IPS-11a (cell line): ENCODE results near the gene SIVA1.
A peak's percentile ranks its signal among the peaks of the same experiment; 100 is the strongest.

ENCODE experiments used
- H3K4me3 ChIP-seq: one replicate; pipeline ENCODE4 v1.5.1; 2013; ENCODE audit warnings: low read depth, low read length, control low read depth

The SIVA1 gene, protein sequence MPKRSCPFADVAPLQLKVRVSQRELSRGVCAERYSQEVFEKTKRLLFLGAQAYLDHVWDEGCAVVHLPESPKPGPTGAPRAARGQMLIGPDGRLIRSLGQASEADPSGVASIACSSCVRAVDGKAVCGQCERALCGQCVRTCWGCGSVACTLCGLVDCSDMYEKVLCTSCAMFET

DNA sequence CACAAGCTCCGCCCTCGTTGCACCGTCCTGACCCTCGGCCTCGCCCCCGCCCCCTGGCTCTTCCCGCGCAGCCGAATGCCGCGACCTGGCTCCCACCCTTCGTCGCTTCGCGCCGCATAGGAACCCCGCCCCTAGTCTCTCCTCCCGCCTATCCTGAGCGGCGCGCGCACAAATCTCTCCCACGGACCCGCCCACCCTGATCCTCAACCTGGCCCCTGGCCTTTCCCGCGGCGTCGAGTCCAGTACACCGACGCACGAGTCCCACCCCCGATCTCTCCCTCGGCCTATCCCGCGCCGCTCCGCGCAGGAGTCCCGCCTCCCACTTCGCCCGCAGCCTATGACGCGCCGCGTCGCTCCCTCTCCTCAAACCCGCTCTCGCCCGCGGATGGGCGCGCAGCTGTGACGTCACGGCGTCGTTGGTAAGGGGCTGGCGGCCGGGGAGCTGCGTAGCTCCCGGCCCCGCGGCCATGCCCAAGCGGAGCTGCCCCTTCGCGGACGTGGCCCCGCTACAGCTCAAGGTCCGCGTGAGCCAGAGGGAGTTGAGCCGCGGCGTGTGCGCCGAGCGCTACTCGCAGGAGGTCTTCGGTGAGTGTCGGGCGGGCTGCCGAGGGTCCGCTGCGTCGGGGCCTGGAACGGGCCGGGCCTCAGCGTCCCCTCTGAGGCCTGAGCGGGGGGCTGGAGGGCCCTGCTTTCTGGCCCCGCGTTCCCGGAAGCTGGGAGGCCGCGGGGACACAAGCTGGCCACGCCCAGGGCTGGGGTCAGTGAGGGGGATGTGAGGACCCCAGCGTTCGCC, at the start of gene SIVA1:
TSS of gene SIVA1 (plus strand) at position 413 of the 793 bp plus-strand sequence. CDS start at position 468, 55 bp downstream.
- H3K4me3 ChIP-seq = peak within 1 kb of the TSS; percentile 94

DNA sequence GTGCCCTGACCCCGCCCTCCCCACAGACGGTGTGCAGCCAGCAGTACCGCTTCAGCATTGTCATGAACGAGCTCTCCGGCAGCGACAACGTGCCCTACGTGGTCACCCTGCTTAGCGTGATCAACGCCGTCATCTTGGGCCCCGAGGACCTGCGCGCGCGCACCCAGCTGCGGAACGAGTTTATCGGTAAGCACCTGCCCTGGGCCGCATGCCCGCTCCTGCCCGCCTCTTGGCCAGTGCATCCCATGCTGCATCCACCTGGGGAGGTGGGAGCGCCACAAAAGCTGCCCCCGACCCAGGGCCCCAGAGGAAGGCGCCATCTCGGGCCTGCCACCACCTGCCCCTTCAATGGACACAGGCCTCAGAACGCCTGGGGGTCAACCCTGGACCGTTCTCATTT, 49.7 kb upstream of the SIVA1 start:
- no peak overlapping the region for H3K4me3 ChIP-seq

DNA sequence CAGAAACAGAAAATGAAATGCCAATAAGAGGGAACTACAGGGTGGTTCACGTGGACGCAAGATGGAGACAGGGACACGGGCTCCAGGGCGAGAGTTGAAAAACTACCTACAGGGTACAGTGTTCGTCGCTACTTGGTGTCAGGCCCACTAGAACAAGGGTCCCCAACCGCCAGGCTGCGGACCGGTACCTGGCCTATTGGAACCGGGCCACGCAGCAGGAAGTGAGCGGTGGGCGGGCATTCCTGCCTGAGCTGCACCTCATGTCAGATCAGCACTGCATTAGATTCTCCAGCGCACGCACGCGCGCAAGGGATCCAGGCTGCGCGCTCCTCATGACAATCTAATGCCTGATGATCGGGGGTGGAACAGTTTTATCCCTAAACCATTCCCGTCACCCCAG, 48.7 kb upstream of the SIVA1 start:
- no peak overlapping the region for H3K4me3 ChIP-seq

DNA sequence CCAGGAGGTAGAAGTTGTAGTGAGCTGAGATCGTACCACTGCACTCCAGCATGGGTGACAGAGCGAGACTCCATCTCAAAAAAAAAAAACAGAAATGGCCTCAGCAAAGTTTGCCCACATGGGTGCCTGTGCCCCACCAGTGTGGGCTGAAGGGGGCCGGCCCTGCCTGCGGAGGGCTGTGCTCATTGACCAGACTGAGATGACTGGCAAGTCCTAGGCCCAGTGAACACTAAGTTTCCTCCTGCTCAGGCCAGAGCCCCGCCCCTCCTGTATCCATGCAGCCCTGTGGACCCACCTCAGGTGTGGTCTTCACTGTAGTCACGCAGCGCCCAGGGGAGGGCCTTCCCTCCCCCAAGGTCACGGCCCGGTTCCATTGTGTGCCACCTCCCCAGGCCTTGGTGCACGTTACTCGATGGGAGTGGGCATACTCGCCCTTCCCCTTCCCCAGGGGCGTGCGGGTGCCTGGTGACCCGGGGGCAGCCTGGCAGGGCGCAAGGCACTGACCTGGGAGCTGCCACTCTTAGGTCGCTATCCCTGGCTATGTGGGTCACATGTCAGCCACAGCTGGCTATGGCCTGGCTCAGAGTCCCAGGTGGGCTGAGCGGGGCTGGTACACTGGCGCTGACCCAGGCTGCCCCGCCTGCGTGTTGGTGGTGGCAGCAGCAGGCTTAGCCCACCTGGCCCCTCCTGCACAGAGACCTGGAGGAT, 47.5 kb upstream of the SIVA1 start:
- H3K4me3 ChIP-seq = no peak overlapping the region

DNA sequence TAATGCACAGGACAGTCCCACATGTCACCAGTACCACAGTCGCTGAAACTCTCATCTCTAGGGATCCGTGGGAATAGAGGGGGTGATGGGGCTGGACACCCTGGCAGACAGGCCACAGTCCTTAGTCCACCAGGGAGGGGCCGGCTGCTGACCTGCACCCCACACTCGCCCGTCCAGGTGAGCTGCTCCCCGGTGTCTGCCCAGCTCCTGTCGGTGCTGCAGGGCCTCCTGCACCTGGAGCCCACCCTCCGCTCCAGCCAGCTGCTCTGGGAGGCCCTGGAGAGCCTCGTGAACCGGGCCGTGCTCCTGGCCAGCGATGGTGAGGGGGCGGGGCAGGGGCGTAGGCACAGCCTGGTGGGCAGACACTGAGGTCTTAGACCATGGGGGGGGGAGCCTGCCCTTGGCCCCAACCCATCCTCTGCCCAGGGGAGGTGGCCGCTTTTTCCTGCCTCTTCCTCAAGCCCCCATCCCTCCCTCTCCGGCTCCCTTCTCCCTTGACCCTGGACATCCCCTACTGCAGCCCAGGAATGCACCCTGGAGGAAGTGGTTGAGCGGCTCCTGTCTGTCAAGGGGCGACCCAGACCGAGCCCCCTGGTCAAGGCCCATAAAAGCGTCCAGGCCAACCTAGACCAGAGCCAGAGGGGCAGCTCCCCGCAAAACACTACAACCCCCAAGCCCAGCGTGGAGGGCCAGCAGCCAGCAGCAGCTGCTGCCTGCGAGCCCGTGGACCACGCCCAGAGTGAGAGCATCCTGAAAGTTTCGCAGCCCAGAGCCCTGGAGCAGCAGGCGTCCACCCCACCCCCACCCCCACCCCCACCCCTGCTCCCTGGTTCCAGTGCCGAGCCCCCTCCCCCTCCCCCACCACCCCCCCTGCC, 46.0 kb upstream of the SIVA1 start:
- no peak overlapping the region for H3K4me3 ChIP-seq

DNA sequence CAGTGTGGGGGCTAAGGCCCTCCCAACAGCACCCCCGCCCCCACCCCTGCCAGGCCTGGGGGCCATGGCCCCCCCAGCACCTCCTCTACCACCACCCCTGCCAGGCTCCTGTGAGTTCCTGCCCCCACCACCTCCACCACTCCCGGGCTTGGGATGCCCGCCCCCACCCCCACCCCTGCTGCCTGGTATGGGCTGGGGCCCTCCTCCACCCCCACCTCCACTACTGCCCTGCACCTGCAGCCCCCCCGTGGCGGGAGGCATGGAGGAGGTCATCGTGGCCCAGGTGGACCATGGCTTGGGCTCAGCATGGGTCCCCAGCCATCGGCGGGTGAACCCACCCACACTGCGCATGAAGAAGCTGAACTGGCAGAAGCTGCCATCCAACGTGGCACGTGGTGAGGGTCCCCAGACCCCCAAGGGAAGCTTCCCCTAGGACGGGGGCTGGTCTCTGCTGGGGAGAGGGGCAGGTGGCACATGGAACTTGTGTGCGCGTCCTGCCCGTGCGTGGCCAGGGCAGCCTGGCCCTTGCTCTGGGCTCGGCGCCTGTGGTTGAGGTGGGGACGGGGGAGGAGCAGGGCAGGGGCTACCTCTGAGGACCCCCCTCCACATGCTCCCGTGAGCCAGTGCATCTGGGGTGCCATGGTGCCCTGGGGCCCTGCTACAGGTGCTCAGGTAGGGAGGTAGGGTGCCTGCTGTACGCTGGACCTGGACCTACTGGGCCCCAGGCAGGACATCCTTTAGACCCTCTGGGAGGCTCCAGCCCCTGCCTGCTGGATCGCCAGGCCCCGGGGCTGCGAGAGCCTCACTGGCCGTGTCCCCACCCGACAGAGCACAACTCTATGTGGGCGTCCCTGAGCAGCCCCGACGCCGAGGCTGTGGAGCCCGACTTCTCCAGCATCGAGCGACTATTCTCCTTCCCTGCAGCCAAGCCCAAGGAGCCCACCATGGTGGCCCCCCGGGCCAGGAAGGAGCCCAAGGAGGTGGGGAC, 45.0 kb upstream of the SIVA1 start:
- no peak overlapping the region for H3K4me3 ChIP-seq

DNA sequence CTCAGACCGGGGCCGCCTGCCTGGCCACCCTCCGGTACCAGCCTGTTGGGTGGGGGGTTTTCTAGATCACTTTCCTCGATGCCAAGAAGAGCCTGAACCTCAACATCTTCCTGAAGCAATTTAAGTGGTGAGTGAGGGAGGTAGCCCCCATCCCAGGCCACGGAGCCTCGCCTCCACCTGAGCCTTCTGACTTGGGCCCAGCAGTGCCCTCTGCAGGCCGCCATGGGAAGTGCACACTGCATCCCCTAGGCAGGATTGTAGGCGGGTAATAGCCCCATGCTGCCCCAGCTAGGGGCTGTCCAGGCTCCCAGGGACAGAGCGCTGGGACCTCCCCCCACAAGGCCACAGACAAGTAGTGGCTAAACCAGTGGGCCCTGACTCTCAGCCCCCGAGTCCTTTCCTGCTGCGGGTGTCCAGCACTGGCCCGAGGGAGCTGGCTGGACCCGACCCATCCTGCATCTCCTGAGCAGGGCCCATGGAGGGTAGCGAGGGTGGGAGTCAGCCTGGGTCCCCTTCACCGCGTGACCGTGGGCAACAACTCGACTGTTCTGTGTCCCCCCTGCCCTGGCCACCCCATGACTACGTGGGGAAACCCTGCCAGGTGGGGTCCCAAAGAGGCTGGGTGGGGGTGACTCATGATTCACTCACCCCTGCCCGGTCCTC, 44.2 kb upstream of the SIVA1 start:
- H3K4me3 ChIP-seq = no peak overlapping the region

DNA sequence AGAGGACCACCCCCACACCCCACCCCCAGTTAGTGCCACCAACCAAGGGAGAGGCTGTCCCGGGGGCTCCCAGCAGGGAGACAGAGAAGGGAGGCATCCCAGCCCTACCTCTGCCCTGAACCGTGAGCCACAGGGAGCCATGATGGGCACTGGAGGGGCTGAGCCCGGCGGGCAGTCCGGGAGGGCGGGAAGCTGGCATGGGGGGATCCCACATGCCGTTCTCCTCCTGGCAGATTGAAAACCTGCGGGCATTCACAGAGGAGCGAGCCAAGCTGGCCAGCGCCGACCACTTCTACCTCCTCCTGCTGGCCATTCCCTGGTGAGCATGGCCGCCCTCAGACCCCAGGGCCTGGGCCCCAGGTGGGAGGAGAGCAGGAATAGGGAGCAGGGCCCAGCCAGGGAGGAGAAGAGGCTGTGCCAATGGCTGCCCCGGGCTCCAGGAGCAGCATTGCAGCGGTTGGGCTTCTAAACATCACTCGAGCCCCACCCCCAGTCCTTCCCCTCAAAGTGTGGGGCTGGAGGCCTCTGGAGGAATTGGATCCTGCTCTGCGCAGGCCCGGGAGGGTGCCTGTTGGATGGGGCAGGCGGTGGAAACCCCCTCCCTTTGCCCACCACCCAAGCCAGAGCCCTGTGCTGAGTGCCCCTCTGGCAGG, 43.4 kb upstream of the SIVA1 start:
- no peak overlapping the region for H3K4me3 ChIP-seq

DNA sequence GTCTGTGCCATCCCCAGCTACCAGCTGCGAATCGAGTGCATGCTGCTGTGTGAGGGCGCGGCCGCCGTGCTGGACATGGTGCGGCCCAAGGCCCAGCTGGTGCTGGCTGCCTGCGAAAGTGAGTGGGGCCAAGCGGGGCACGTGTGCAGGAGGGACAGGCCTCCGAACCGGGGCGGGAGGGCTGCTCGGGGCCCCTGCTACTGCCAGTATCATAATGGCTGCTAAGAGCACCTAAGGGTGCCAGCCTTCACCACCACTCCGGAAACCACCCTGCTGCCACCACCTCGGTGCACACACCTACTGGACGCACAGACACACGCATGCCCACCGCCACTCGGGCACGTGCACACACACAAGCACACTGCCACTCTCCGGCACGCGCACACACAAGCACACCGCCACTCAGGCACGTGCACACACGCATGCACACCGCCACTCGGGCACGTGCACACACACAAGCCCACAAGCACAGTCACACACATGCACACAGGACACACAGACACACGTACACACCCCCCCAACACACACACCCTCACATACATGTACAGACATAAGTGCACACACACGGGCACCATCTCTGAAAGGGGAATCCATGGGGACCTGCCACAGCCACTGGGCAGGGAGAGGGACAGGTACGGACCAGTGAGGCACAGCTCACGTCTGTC, 42.7 kb upstream of the SIVA1 start:
- no peak overlapping the region for H3K4me3 ChIP-seq

DNA sequence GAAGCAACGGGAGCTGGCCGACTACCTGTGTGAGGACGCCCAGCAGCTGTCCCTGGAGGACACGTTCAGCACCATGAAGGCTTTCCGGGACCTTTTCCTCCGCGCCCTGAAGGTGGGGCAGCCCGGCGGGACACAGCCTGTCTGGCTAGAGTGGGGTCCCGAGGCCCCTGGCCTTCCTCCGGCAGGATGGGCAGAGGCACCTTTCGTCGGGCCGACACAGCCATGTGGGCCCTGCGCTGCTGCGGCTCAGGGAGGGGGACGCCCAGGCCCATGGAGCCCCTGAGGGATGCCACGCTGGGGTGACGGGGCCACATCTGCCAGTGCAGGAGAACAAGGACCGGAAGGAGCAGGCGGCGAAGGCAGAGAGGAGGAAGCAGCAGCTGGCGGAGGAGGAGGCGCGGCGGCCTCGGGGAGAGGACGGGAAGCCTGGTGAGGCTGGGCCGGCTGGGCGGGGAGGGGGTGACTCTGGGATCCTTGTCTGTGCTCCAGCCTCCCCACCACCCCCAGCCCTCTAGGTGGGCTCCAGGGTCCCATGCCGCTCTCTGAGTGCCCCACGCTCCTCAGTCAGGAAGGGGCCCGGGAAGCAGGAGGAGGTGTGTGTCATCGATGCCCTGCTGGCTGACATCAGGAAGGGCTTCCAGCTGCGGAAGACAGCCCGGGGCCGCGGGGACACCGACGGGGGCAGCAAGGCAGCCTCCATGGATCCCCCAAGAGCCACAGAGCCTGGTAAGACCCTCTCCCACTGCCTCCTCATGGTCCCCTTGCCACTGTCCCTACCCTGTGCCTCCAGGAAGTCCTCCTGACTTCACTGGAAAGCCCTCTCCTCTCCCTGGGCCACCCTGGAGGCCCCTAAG, 39.8 kb upstream of the SIVA1 start:
- H3K4me3 ChIP-seq = no peak overlapping the region

DNA sequence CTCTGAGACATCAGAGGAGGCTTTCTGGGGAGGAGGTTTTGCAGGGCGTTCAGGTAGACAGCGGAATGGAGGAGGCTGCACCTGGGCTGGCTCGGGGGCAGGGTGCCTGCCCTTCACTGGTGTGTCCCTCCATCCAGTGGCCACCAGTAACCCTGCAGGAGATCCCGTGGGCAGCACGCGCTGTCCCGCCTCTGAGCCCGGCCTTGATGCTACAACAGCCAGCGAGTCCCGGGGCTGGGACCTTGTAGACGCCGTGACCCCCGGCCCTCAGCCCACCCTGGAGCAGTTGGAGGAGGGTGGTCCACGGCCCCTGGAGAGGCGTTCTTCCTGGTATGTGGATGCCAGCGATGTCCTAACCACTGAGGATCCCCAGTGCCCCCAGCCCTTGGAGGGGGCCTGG, 38.9 kb upstream of the SIVA1 start:
- no peak overlapping the region for H3K4me3 ChIP-seq

DNA sequence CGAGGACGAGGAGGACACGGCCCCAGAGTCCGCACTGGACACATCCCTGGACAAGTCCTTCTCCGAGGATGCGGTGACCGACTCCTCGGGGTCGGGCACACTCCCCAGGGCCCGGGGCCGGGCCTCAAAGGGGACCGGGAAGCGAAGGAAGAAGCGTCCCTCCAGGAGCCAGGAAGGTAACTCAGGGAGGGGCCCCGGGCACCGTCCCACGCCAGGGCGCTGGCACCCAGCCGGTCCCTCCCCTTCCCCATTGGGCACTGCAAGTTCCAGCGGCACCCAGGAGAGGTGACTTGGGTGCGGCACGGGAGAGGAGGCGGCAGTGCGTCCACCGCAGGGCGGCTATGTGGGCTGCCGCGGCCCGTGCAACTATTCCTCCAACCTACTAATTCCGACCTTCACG, 38.3 kb upstream of the SIVA1 start:
- no peak overlapping the region for H3K4me3 ChIP-seq

DNA sequence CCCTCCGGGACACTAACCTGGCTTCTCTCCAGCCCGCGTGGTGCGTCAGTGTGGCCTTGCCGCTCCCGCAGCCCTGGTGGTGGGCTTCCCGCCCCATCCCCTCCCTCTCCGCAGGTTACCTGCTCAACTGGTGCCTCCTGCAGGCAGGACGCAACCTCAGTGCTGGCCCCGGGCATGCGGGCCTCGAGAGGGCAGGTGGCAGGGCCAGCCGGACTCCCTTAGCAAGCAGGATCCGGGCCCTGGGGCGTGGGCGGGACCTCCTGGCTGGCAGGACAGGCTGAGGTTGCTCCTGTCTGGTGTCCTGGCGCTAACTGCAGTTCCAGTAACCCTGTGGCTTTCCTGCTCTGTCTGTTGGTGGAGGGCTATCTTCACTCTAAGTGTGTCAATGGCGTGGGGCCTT, 37.5 kb upstream of the SIVA1 start:
- no peak overlapping the region for H3K4me3 ChIP-seq

DNA sequence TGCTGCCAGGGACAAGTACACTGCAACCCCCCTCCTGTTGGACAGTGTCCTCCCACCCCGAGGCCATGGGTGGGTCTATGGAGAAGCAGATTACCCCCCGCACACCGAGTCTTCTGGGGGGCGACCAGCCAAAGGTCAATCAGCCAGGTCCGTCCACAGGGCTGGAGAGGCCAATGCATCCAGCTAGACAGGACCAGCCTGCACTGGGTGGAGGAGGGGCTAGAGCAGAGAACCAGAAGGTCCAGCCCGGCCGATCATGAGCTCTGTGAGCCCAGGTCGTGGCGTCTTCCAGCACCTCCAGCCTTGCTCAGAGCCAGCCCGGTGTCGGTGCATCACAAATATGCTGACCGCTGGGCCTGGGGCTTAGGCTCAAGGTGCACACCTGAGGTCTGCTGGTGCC, 37.1 kb upstream of the SIVA1 start:
- no peak overlapping the region for H3K4me3 ChIP-seq

DNA sequence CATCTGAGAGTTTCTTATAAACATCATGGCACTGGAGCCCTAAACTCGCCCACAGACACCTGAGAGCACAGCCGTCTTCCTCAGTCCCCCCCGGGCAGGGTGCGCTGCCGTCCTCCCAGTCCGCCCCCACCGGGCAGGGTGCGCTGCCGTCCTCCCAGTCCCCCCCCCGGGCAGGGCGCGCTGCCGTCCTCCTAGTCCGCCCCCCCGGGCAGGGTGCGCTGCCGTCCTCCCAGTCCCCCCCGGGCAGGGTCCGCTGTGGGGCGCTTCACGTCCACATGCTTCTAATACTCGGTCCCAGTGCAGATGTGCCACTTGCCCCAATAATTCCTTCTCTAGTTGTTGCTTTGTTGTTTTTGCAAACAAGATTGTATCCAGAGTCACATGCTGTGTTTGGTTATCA, 35.8 kb upstream of the SIVA1 start:
- H3K4me3 ChIP-seq = no peak overlapping the region

DNA sequence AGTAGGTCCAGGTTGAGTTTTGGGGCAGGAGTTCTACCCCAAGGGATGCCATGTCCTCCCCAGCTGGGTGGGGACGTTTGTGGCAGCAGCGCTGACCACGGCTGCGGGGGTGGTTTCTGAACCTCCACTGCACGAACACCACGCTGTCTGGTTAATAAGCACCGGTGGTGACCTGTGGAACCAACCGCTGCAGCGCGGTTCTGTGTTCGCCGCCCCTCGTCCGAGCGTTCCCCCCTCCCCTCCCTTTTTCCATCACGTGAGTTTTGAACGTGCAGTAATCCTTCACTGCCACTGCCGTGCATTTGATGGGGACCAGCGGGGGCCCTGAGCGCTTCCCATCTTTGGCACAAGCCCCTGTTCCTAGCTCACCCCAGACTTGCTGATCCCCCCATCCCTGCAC, 35.3 kb upstream of the SIVA1 start:
- H3K4me3 ChIP-seq = no peak overlapping the region

DNA sequence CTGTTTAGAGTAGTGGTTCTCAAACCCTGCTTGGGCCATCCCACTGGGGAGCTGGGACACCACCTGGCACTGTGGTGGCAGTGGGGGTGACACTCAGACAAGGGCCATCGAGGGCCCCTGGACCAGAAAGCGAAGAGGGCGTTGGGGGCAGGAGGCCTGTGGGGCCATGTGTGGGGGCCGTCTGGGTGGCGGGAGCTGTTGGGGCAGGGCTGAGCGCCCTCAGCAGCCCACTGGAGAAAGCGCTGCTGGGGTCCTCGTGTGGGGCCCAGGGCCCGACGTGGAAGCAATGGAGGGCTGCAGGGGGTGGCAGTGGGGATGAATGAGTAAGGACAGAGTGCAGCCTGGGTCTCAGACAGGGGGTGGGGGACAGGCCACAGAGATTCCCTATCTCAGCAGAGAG, 34.8 kb upstream of the SIVA1 start:
- no peak overlapping the region for H3K4me3 ChIP-seq

DNA sequence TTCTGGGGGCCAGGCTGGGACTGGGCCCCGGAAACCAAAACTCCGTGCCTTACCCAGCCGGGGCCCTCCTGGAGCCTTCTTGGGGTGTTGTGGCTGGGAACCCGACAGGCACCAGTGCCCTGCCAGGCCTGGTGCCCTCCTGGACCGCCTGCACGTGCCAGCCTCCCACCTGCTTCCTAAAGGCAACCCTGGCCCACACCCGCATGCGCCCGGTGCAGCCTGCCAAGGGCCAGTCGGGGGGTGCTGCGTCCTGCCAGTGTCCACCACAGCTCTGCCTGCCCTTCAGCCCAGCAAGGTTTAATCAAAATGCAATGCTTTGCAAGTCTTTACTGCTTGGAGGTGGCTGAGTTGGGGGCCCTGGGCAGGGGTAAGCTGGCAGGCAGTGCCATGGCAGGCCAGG, 34.1 kb upstream of the SIVA1 start:
- H3K4me3 ChIP-seq = no peak overlapping the region
